NCI-H2107 treated with DMSO at 0.1 percent for 48 hours (cell line): Measurements from ENCODE around the gene NLRC5.

ENCODE experiments used
- DNase-seq: peaks from one replicate; lab custom pipeline; 2025; ENCODE audit not compliant: unreplicated experiment; lab: John Stamatoyannopoulos, UW

NLRC5 gene

DNA sequence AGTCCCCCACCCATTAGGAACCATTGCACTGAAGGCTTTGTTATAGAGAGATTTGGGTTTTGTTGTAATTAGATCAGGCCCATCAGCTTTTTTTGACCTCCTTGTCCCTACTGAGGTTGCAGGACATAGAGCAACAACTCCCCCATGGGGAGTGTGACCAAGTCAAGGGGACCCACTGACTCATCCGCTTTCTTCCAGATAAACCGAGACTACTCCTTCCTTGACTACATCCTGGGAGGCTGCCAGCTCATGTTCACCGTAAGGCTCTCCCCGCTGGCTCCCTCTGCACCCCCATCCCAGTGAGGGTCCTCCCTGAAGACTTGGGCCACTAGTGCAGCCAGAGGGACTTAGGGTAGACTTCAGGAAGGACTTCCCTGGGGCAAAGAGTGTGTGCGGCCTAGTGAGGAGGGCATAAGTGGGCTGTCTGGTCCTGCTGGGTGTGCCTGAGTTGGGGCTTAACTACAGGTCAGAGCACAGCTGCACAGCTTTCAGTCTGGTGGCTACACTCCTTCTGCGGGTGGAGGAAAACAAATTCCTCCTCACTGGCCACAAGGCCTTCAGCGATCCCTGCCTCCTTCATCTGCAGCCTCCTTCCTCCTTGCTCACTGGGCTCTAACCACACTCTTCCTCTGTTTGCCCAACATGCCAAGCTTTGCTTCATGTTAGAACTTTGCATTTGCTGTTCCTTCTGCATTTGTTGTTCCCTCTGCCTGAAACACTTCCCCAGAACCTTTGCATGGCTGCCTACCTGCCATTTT, 134.0 kb downstream of the NLRC5 start:
- no peak for DNase-seq

DNA sequence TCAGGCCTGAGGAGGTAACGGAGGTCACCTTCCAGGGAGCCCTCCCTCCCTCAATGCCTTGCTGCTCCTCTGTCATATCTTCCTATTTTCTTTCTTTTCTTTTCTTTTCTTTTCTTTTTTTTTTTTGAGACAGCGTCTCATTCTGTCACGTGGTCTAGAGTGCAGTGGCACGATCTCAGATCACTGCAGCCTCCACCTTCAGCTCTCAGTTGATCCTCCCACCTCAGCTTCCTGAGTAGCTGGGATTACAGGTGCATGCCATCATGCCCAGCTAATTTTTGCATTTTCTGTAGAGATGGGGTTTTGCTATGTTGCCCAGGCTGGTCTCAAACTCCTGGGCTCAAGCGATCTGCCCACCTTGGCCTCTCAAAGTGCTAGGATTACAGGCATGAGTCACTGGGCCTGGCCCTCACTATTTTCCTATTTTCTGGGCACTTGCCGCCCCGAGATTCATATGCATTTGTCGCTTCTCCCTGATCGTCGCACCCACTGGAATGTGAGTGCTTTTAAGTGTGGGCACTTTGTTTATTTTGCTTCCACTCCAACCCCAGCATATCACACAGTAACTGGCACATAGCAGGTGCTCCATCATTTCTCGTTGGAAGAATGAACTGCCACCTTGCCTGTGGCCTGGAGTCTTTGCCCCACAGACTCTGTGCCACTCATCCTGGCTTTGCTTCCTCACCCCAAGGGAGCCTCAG, 134.8 kb downstream of the NLRC5 start:
- no peak for DNase-seq

DNA sequence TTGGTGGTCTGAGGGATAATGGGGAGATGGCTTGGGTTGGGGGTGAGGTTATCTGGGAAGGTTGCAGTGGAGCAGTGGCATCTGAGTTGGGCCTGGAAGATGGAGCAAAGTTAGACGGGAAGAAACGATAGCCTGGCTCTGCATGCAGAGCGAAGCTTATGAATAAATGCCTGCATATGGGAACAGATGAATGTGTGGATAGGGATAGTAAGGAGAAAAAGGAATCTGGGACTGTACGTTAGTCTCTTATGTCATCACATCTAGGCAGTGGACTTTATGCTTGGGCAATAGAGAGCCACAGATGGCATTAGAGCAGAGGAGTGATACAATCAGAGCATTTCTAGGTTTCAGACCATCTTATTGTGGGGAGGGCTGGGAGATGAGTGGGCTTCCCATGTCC, 136.0 kb downstream of the NLRC5 start:
- DNase-seq: no peak

DNA sequence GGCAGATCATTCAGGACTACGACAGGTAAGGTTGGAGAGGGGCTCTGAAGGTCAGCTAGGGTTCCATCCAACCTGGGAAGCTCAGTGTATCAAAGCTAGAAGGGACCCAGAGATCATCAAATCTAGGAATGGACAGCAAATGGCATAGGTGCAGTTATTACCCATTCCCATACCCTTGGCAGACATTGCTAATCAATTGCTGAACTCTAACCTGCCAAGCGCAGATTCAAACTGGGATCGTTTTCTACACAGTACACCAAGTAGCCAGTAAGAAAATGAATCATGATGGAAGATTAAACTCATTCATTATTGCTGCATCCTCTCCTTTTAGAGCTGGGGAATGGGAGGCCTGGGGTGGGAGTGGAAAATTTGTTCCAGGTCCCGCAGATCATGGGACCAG, 136.6 kb downstream of the NLRC5 start:
- no peak for DNase-seq

DNA sequence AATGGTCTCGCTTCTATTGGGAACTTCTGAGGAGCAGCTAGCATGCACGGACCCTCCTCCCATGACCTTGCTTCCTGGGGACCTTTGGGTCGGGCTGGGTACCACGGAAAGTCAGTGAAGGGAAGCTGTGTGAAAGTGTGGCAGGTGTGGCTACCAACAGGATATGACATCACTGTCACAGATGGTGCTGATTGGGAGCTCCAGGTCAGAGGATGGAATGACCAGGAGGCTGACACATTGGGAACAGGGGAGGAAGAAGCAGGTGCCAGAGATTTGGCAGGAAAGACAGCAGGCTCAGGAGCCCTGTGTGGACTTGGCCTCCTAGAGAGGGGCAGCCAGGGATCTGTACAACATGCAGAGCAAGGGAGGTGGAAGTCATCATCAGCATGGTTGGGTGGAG, 137.1 kb downstream of the NLRC5 start:
- no peak for DNase-seq

DNA sequence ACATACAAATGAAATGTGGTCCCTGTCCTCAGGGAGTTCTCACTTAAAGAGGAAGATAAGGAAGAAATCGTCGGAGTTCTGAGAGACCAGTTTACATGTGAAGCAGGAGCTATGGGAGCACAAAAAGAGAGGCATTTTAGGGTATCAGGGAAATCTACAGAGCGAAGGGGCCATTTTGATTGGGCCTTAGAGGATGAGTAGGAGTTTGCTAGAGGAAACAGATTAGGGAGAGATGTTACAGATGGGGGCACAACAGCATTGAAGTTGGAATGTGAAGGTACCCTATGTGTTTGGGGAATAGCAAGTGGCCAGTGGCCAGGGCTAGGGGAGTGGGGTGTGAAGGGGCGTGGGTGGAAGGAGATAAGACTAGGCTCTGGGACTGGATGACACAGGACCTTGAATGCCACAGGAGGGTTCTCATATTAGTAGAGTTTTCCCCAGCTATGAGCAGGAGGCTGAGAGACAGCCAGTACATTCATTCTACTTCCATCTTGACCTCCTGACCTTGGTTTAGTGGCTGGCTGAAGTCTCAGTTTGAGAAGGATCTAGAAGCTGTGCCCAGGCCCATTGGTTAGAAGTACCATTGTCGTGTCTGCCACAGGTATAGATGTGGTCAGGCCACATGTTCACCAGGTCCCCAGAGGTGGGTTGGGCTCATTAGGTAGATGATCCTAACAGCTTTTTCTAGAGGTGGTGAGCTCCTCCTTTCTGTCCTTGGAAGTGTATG, 137.8 kb downstream of the NLRC5 start:
- DNase-seq: no peak

DNA sequence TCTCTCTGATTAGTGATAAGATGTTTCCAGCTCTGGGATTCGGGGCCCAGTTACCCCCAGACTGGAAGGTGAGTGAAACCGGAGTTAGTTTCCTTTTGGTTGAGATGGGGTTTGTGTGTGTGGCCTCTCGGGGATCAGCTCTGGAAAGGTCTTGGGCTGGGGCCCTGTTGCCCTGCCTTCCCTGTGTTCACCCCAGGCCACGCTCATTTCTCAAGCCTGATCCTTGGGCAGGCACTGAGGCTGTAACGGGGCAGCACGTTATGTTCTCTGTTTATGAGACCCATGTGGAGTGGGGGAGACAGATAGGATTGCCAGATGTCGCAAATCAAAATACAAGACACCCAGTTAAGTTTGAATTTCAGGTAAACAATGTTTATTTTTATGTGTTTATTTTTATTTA, 138.5 kb downstream of the NLRC5 start:
- no peak for DNase-seq

DNA sequence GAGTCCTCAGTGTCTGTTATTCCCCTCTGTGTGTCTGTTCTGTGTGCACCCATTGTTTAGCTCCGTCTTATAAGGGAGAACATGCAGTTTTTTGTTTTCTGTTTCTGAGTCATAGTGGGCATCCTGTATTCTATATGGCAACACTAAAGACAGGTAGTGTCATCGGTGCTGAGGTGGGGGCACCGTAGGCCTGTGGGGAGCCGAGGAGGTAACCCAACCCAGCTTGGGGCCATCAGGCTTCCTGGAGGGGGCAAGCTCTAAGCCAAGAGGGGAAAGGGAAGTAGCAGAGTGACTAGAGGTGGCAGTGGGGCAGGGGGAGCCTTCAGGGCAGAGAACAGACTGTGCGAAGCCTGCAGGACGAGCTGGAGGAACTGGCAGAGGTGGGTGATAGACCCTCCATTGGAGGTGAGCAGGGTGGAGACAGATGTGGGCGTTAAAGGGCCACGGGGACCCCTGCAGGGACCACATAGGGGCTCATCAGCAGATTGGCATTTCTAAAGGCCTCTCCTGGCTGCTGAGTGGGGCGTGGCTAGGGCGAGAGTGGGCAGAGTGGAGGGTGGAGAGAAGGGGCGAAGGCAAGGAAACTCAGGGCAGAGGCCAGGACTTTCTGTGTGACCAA, 139.5 kb downstream of the NLRC5 start:
- no peak for DNase-seq

DNA sequence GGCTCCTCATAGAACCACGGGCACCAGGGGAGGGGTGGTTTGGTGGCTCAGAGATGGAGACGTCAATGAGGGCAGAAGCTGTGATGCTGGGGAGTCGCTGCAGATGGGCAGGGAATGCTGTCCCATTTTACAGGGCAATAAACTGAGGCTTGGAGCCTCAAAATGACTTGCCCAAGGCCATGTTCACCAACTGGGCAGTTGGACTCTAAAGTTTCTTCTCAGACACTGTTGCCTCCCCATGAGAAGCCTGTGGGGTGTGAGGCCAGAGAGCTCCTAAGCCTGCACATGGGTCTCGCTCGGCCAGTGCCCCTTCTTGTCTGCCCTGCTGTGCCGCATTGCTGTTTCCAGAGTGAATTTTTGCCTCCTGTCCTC, 141.6 kb downstream of the NLRC5 start:
- DNase-seq: no peak

DNA sequence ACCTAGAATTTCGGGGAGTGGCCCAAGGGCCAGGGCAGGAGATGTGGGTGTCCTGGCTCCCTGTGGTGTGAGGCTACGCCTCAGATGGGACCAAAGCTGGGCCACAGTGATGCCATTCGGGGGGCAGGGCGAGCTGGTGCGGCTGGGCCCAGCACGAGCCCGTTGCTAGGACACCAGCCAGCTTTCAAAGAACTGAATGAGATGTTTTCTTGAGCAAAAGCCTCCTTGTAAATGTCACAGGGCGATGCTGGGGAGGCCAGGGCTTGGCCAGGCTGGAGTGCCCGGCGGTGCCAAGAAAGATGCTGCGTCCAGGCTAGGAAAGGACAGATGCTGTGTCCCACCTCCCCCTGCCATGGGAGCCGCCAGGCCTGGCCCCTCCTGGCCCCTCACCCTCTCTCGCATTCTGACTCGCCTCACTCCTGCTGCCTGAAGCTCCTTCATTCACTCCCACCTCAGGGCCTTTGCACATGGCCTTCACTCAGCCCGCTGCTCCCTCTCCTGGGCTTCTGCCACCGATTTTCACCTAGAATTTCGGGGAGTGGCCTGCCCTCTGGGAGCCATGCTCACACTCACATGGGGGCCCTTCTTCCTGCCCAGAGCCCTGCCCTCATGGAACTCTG, 142.1 kb downstream of the NLRC5 start:
- DNase-seq: no peak

DNA sequence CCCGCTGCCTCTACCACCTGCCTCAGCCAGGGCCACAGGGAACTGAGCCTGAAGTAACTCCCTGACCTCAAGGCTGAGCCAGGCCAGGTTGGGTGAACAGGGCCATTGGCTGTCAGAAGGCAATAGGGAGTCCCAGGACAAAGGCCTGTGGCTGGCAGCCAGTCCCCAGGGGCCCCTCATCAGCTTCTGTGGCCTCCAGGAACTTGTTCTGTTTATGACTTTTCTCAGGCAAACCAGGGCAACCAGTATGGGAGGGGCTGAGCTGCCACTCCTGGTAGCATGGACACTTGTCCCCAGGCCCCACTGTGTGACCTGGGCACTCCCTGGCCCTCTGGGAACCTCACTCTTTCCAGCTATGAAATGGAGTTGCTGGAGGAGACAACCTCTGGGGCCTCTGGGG, 143.1 kb downstream of the NLRC5 start:
- peak; percentile 18 for DNase-seq

DNA sequence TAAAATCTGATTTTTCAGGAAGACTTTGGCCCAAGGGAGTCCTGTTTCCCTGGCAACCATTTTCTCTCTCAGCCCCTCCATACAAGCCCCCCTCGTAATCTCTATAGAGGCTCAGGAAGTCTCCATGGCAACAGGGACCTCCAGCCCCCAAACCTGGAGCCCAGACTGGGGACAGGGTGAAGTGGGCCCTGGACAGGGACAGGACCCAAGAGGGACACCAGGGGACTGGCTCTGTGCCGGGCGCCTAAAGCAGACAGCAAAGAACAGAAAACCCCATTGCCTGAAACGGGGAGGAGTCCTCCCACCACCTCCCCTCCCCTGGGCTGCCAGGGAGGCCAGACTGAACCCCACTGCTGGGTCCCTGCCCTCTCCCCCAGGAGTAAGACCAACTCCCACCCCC, 143.7 kb downstream of the NLRC5 start:
- no peak for DNase-seq
